ENCODE data around the gene SEPHS1. TPM values are rescaled to one million over a fixed set of nuclear protein-coding genes. Genes with fewer than 3 reads are reported as not detected.

Gene SEPHS1
- total RNA-seq, 6 experiments from 2014 or later = 25.4 to 32.1 (median 29.3) TPM

- H3K27ac ChIP-seq = no peak overlapping the region
- no peak overlapping the region for H3K4me3 ChIP-seq
- no peak for ATAC-seq
- H3K27me3 ChIP-seq = no peaks in the 10 kb centered on the region
- intact Hi-C loops (cut with DNase I) = no loop called here
- DNase-seq = no peak
- peaks cover 0 to 39% (median 6%) of the 10 kb centered on the region in 4 donors for H3K36me3 ChIP-seq
- 100% methylated on average over 4 of the region's 7 CpGs for WGBS (ENCODE audit: insufficient coverage, low coverage, low lambda C conversion rate, missing lambda C conversion rate)
- no peak for TF ChIP-seq CTCF (IDR thresholded peaks at IDR 0.05)
- no peak for TF ChIP-seq POLR2A (IDR thresholded peaks at IDR 0.05)
- no peaks in the 10 kb centered on the region for H3K9me3 ChIP-seq
- H3K4me1 ChIP-seq = no peaks in the 10 kb centered on the region
Observed at GRCh38 chr10:13319166-13319565, 28.9 kb downstream of the SEPHS1 start.

GRCh38 chr10:13317474-13317873 is 30.6 kb downstream of the SEPHS1 start:
- H3K27ac ChIP-seq = no peak overlapping the region
- WGBS (ENCODE audit: insufficient coverage, low coverage, low lambda C conversion rate, missing lambda C conversion rate) = 65% methylated on average over 3 of the region's 6 CpGs

GRCh38 chr10:13316635-13317311 is 31.3 kb downstream of the SEPHS1 start:
- H3K27ac ChIP-seq = no peak overlapping the region
- TF ChIP-seq POLR2A (IDR thresholded peaks at IDR 0.05) = no peak
- no peak for TF ChIP-seq CTCF (IDR thresholded peaks at IDR 0.05)

More at GRCh38 chr10:13317474-13317873, 30.6 kb downstream of the SEPHS1 start:
- Histone ChIP-seq H3K4me1 (no peaks in the 10 kb centered on the region), H3K36me3 (peaks cover 0 to 33% (median 2%) of the 10 kb centered on the region in 4 donors), H3K27me3 (no peaks in the 10 kb centered on the region), H3K9me3 (no peaks in the 10 kb centered on the region), H3K4me3 (no peak overlapping the region)
- intact Hi-C loops (cut with DNase I) = no loop called here
- TF ChIP-seq POLR2A (IDR thresholded peaks at IDR 0.05) = no peak
- no peak for TF ChIP-seq CTCF (IDR thresholded peaks at IDR 0.05)
- ATAC-seq (peak; percentile 37 to 51 (median 42)), DNase-seq (no peak)

GRCh38 chr10:13315361-13315760 is 32.7 kb downstream of the SEPHS1 start:
- H3K36me3 ChIP-seq = peaks cover 0 to 15% (median 0%) of the 10 kb centered on the region in 4 donors
- no peak overlapping the region for H3K4me3 ChIP-seq
- H3K27me3 ChIP-seq = no peaks in the 10 kb centered on the region
- no peak for TF ChIP-seq POLR2A (IDR thresholded peaks at IDR 0.05)
- no peak for TF ChIP-seq CTCF (IDR thresholded peaks at IDR 0.05)
- no peaks in the 10 kb centered on the region for H3K9me3 ChIP-seq
- intact Hi-C loops (cut with DNase I) = no loop called here
- H3K4me1 ChIP-seq = no peaks in the 10 kb centered on the region
- ATAC-seq (no peak), DNase-seq (no peak)
- H3K27ac ChIP-seq = no peak overlapping the region

More at GRCh38 chr10:13316635-13317311, 31.3 kb downstream of the SEPHS1 start:
- ATAC-seq (no peak), DNase-seq (no peak)
- Histone ChIP-seq H3K36me3 (peaks cover 0 to 27% (median 0%) of the 10 kb centered on the region in 4 donors), H3K27me3 (no peaks in the 10 kb centered on the region), H3K4me1 (no peaks in the 10 kb centered on the region), H3K4me3 (no peak overlapping the region), H3K9me3 (no peaks in the 10 kb centered on the region)
- intact Hi-C loops (cut with DNase I) = no loop called here
- 89% methylated on average over 4 of the region's 7 CpGs for WGBS (ENCODE audit: insufficient coverage, low coverage, low lambda C conversion rate, missing lambda C conversion rate)

All from right lobe of liver (tissue), 6 donors.